K562 (cell line): Measurements from ENCODE around the gene WNT7A. TPM values are rescaled to one million over a fixed set of nuclear protein-coding genes. Genes with fewer than 3 reads are reported as not detected.
A peak's percentile ranks its signal among the peaks of the same experiment; 100 is the strongest.

ENCODE experiments used
- ATAC-seq: fragments of 200-7000 bp; cut with Tn5 transposase; 3 replicates; pipeline ENCODE4 v1.9.1; 2020; ENCODE audit warnings: moderate library complexity
- BruUV-seq: library from RNA; stranded (reverse); fragments of 400-500 nt; replicated peaks from 2 replicates; lab custom pipeline; 2021; lab: Mats Ljungman, UMichigan
- CTCF ChIA-PET: fragments of 300-600 bp; formaldehyde crosslinking; extraction: SDS; loops from one replicate; lab custom pipeline; 2021; ENCODE audit warnings: low intra/inter-chr PET ratio; lab: Yijun Ruan, JAX
- POLR2A ChIA-PET: fragments of 300-600, 350-650 bp; sonication (Branson Sonifier 250); formaldehyde crosslinking; extraction: SDS; loops from one replicate; lab custom pipeline; 2021; ENCODE audit warnings: antibody characterized with exemption, inconsistent platforms; lab: Yijun Ruan, JAX
- DNase-seq, 4 experiments: peaks; one replicate each; pipeline versions ENCODE4 v3.0.0 to v3.0.0-alpha.2; 2011 to 2018; ENCODE audit warnings: low spot score in 3 of 4, mixed read lengths in 3 of 4; ENCODE audit errors: extremely low read depth in 1 of 4
- FAIRE-seq: peaks from 2 replicates; lab custom pipeline; 2011; peaks lifted over from hg19 to GRCh38; lab: Jason Lieb, UNC
- H2AFZ ChIP-seq: 2 replicates; pipeline ENCODE4 v1.6.0; 2011; ENCODE audit warnings: low read depth, low read length, control low read depth, inconsistent platforms
- H3K27ac ChIP-seq: fragments of 200-600 bp; 3 replicates; pipeline ENCODE4 v1.8.0; 2011; ENCODE audit warnings: low read depth, mild to moderate bottlenecking, control low read depth, inconsistent platforms, low read length, moderate library complexity, mixed read lengths; ENCODE audit errors: extremely low read depth
- H3K27me3 ChIP-seq, 2 experiments: fragments of 300-600 bp in 1 of 2; 2 replicates in 1 of 2; 3 replicates in 1 of 2; pipeline versions ENCODE4 v1.6.0 to v1.8.0; 2011; ENCODE audit warnings: inconsistent platforms in 2 of 2, low read length in 2 of 2, mild to moderate bottlenecking in 1 of 2, mixed read lengths in 1 of 2, moderate library complexity in 1 of 2; ENCODE audit not compliant: control insufficient read depth in 2 of 2, insufficient read depth in 2 of 2
- H3K36me3 ChIP-seq: fragments of 300-600 bp; 3 replicates; pipeline ENCODE4 v1.8.0; 2011; ENCODE audit warnings: mild to moderate bottlenecking, low read length, inconsistent platforms; ENCODE audit not compliant: control insufficient read depth, insufficient read depth
- H3K4me1 ChIP-seq, 2 experiments: fragments of 200-600 bp in 1 of 2; replicated peaks in 1 of 2; 2 replicates in 1 of 2; 3 replicates in 1 of 2; pipeline versions ENCODE4 v1.5.1 to v1.8.0; 2011; ENCODE audit warnings: inconsistent platforms in 2 of 2, low read length in 2 of 2, mild to moderate bottlenecking in 1 of 2, mixed read lengths in 1 of 2, moderate library complexity in 1 of 2; ENCODE audit not compliant: control insufficient read depth in 2 of 2, insufficient read depth in 2 of 2
- H3K4me2 ChIP-seq: 2 replicates; pipeline ENCODE4 v1.6.1; 2011; ENCODE audit warnings: low read length, control low read depth, inconsistent platforms, mixed read lengths; ENCODE audit not compliant: insufficient read depth
- H3K4me3 ChIP-seq: fragments of 200-600 bp; sonication (generic), shearing (Covaris generic); 2 replicates; pipeline ENCODE4 v1.5.1; 2016; ENCODE audit warnings: control low read depth, inconsistent platforms
- H3K79me2 ChIP-seq: fragments of 200-600 bp; 3 replicates; pipeline ENCODE4 v1.8.0; 2011; ENCODE audit warnings: low read length, inconsistent platforms; ENCODE audit not compliant: control insufficient read depth, insufficient read depth
- H3K9ac ChIP-seq, 2 experiments: 2 replicates each; pipeline versions ENCODE4 v1.6.0 to v1.6.1; 2011; ENCODE audit warnings: low read depth in 2 of 2, low read length in 2 of 2, control low read depth in 1 of 2, inconsistent platforms in 1 of 2, mild to moderate bottlenecking in 1 of 2, mixed read lengths in 1 of 2; ENCODE audit not compliant: insufficient read depth in 1 of 2
- H3K9me1 ChIP-seq: one replicate; pipeline ENCODE4 v1.6.0; 2011; ENCODE audit warnings: inconsistent platforms, mild to moderate bottlenecking, low read length, moderate library complexity; ENCODE audit not compliant: control insufficient read depth, insufficient read depth
- H3K9me3 ChIP-seq: replicated peaks from 2 replicates; pipeline ENCODE4 v1.5.1; 2011; ENCODE audit warnings: low read depth, low read length, inconsistent platforms; ENCODE audit not compliant: control insufficient read depth, insufficient read depth
- H4K20me1 ChIP-seq: replicated peaks from 2 replicates; pipeline ENCODE4 v1.6.1; 2011; ENCODE audit warnings: low read length, inconsistent platforms, mixed read lengths; ENCODE audit not compliant: control insufficient read depth, insufficient read depth
- AFF4 ChIP-seq: sonication (generic); formaldehyde crosslinking; IDR thresholded peaks from 2 replicates; pipeline ENCODE4 v1.8.0; 2023; ENCODE audit warnings: mild to moderate bottlenecking, missing genetic modification reagents
- ARID3B ChIP-seq: fragments of 250-450 bp; sonication (Bioruptor Pico); IDR thresholded peaks from 2 replicates; pipeline ENCODE4 v1.4.0; 2020; ENCODE audit warnings: borderline replicate concordance
- BDP1 ChIP-seq: IDR thresholded peaks from 3 replicates; pipeline ENCODE4 v1.6.1; 2011; ENCODE audit not compliant: insufficient read length, insufficient read depth
- HNRNPL ChIP-seq: fragments of 200-400 bp; formaldehyde crosslinking; IDR thresholded peaks from 2 replicates; pipeline ENCODE4 v1.6.1; 2017; ENCODE audit warnings: low read depth, mild to moderate bottlenecking, low read length
- IRF9 ChIP-seq: fragments of 450-650 bp; IDR thresholded peaks from 2 replicates; pipeline ENCODE4 v1.6.1; 2016; ENCODE audit warnings: missing biosample characterization, missing genetic modification characterization
- MNT ChIP-seq, 2 experiments: fragments of 450-650 bp; conservative IDR thresholded peaks; 2 replicates each; pipeline ENCODE4 v1.6.1; 2017; ENCODE audit warnings: mild to moderate bottlenecking in 2 of 2, moderate library complexity in 2 of 2
- NBN ChIP-seq: fragments of 450-650 bp; IDR thresholded peaks from 2 replicates; pipeline ENCODE4 v1.6.1; 2016; ENCODE audit warnings: low read depth, mild to moderate bottlenecking
- NFE2 ChIP-seq: IDR thresholded peaks from 2 replicates; pipeline ENCODE4 v1.6.1; 2014; ENCODE audit warnings: antibody characterized with exemption, low read depth
- NFE2L1 ChIP-seq: fragments of 450-650 bp; IDR thresholded peaks from 2 replicates; pipeline ENCODE4 v1.6.1; 2016; ENCODE audit warnings: missing genetic modification characterization, low read depth, mild to moderate bottlenecking, missing compliant biosample characterization, moderate library complexity, borderline replicate concordance
- SRF ChIP-seq, 2 experiments: fragments of 250-450, 450-650 bp in 1 of 2; sonication (Bioruptor Pico) in 1 of 2; sonication (generic) in 1 of 2; formaldehyde crosslinking; IDR thresholded peaks; 2 replicates each; pipeline versions ENCODE4 v1.5.0 to v1.5.1; 2020 to 2022; ENCODE audit warnings: mild to moderate bottlenecking in 1 of 2, missing genetic modification reagents in 1 of 2
- SRSF7 ChIP-seq: fragments of 200-400 bp; formaldehyde crosslinking; optimal IDR thresholded peaks from 2 replicates; pipeline ENCODE3; 2017; ENCODE audit warnings: mild to moderate bottlenecking, low read depth, low read length
- ZNF263 ChIP-seq: sonication (generic); formaldehyde crosslinking; IDR thresholded peaks from 2 replicates; pipeline ENCODE4 v1.8.0; 2022; ENCODE audit warnings: mild to moderate bottlenecking, missing genetic modification reagents, borderline replicate concordance
- ZNF280B ChIP-seq: fragments of 250-450 bp; sonication (Bioruptor Pico); IDR thresholded peaks from 2 replicates; pipeline ENCODE4 v1.5.1; 2021; ENCODE audit warnings: mild to moderate bottlenecking
- WGBS: fragments of 100-300 bp; shearing (Covaris generic); methylation state at CpG from one replicate; pipeline ENCODE4 v1.1.6; 2016; ENCODE audit warnings: low coverage, mixed read lengths; ENCODE audit not compliant: insufficient coverage; ENCODE audit errors: missing lambda C conversion rate; 5-methylcytosine and 5-hydroxymethylcytosine counted together
- in situ Hi-C: fragments of 300-500 bp; cut with MboI; formaldehyde crosslinking; loops from 4 replicates; pipeline ENCODE4 v1.15.0; 2018; ENCODE audit warnings: inconsistent platforms, mixed read lengths
- intact Hi-C: fragments of 100-400 bp; cut with micrococcal nuclease; formaldehyde crosslinking; loops from 2 replicates; pipeline ENCODE4 v1.14.2; 2022
- polyA plus RNA-seq, 8 experiments: library from polyadenylated mRNA; depleted of rRNA in 4 of 8; stranded (reverse) in 5 of 8; unstranded in 3 of 8; fragments of >200 nt; fragmentation: Nextera tagmentation in 2 of 8; fragmentation: Illumina TruSeq in 1 of 8; extraction: Ambion mirVana in 2 of 8; extraction: Trizol in 1 of 8; gene quantifications; 2 replicates each; pipeline versions ENCODE4 v1.2.1 to v1.2.3, GENCODE V29; 2011 to 2014; ENCODE audit warnings: inconsistent platforms in 1 of 8, missing spikeins in 1 of 8
- total RNA-seq, 7 experiments: library from RNA; depleted of rRNA in 6 of 7; stranded (reverse); fragments of >200 nt in 6 of 7; fragmentation: Illumina TruSeq in 2 of 7; extraction: Trizol in 2 of 7; gene quantifications; 2 replicates each; pipeline versions ENCODE4 v1.2.1 to v1.2.3, GENCODE V29; 2011 to 2021; ENCODE audit warnings: low replicate concordance in 1 of 7

The WNT7A gene
- total and polyA plus RNA-seq, 9 of the 15 experiments (the other 6 are each of a cell fraction or from before 2014, with no cell fraction given), result 0.03 TPM; not detected in 8

- 1% methylated on average over 4 of the region's 4 CpGs for WGBS
- no TSS peak for BruUV-seq
- Histone ChIP-seq H3K4me2 (no peak overlapping the region), H4K20me1 (peaks cover 34% of the 10 kb centered on the region), H3K9ac (no peak overlapping the region), H3K36me3 (no peaks in the 10 kb centered on the region), H2AFZ (no peak overlapping the region), H3K27ac (no peak overlapping the region), H3K79me2 (no peaks in the 10 kb centered on the region), H3K27me3 (peaks cover 42 to 67% of the 10 kb centered on the region in 2 experiments), H3K4me3 (no peak overlapping the region), H3K9me3 (no peaks in the 10 kb centered on the region), H3K9me1 (peaks cover 5% of the 10 kb centered on the region), H3K4me1 (peaks cover 0 to 4% of the 10 kb centered on the region in 2 experiments; a peak in 2 of 5 replicates)
- intact Hi-C loops (no loop called here), in situ Hi-C loops (no loop called here)
- POLR2A ChIA-PET, result no interaction called here
- CTCF ChIA-PET, result no interaction called here
- ATAC-seq (peak; percentile 59), DNase-seq (peak in 3 of 4 experiments; percentile 18 to 39 (median 28)), FAIRE-seq (no peak)
- no peak for TF ChIP-seq NFE2L1 (tag)
- TF ChIP-seq IRF9, result no peak
- no peak for TF ChIP-seq ARID3B
- no peak for TF ChIP-seq ZNF280B
- no peak for TF ChIP-seq MNT (conservative IDR thresholded peaks at IDR 0.05)
- peak; percentile 60; the same call in 1 of the 2 replicates for TF ChIP-seq NFE2
- no peak for TF ChIP-seq SRF (CRISPR knock-in tag; IDR thresholded peaks at IDR 0.05)
- no peak for TF ChIP-seq AFF4
- no peak for TF ChIP-seq SRSF7
- TF ChIP-seq BDP1, result no peak
- TF ChIP-seq NBN, result no peak
- TF ChIP-seq ZNF263 (CRISPR knock-in tag), result peak; percentile 36; the same call in 1 of the 2 replicates
- no peak for TF ChIP-seq HNRNPL
Observed at GRCh38 chr3:13852638-13853009, 27.2 kb downstream of the WNT7A start.
